Heart left ventricle (tissue), 13 donors: ENCODE results near the gene IL36B.

Experiments
- POLR2A ChIP-seq, 2 donors: fragments of 450-650 bp; IDR thresholded peaks; one replicate each; pipeline ENCODE4 v1.6.1; 2017; ENCODE audit warnings: antibody characterized with exemption in 2 of 2, mild to moderate bottlenecking in 2 of 2, moderate library complexity in 2 of 2
- TF ChIP-seq, protein P1 (sequence below), 12 donors: fragments of 200-600 bp; sonication (generic) in 4 of 12; IDR thresholded peaks; one replicate each; pipeline versions ENCODE4 v1.5.0 to v1.8.0; 2018 to 2022; ENCODE audit warnings: antibody characterized with exemption in 12 of 12, mild to moderate bottlenecking in 5 of 12
- donor health status: ischemic (EF 13 %, LVEDD 7.1; RV severe dilation, severe dysfunction).
- donor health status: DM: no; HTN: yes; CAD: no.
- donor health status: DM: no; HTN: no; CAD: no.
- donor health status: ischemic (EF 25% LVEDD 6.9; RV normal size, moderate dysfunction).
- donor health status: ischemic (EF 25% LVEDD 5.7; RV mildly dilated, moderate dysfunction).
- donor health status: ischemic (EF 35%, LVEDD 5.7; RV mildly dilated, moderate dysfunction).
- donor health status: nonischemic (EF 11% LVEDD 7.7; RV severe dilation, severe dysfunction).
- donor health status: DM: yes; HTN: yes; CAD: no.
- donor health status: PGD.
- donor health status: ischemic (EF 29% LVEDD 5.4; RV normal size, mild dysfunction).
- donor health status: nonischemic (EF 23%, LVEDD 6.1; RV moderate dilation, normal function).

DNA sequence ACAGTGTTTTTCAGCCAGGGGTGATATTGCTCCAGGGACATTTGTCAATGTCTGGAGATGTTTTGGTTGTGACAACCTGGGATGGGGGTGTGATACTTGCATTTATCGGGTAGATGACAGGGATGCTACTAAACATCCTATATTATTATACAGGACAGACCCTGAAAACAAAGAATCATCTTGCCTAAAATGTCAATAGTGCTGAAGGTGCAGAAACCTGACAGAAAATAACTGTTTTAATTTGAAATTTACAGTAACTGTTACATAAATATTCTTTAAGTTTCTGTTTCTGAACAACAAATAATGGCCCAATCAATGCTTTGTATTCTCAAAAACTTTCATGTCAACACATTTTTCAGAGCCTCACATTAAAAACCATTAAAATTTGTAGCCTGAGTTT lies 45.4 kb downstream of the IL36B start:
- TF ChIP-seq, protein P1, sequence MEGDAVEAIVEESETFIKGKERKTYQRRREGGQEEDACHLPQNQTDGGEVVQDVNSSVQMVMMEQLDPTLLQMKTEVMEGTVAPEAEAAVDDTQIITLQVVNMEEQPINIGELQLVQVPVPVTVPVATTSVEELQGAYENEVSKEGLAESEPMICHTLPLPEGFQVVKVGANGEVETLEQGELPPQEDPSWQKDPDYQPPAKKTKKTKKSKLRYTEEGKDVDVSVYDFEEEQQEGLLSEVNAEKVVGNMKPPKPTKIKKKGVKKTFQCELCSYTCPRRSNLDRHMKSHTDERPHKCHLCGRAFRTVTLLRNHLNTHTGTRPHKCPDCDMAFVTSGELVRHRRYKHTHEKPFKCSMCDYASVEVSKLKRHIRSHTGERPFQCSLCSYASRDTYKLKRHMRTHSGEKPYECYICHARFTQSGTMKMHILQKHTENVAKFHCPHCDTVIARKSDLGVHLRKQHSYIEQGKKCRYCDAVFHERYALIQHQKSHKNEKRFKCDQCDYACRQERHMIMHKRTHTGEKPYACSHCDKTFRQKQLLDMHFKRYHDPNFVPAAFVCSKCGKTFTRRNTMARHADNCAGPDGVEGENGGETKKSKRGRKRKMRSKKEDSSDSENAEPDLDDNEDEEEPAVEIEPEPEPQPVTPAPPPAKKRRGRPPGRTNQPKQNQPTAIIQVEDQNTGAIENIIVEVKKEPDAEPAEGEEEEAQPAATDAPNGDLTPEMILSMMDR (IDR thresholded peaks at IDR 0.05) = no peak
- no peak for TF ChIP-seq POLR2A (IDR thresholded peaks at IDR 0.05)
